HT1080 (cell line): ENCODE data around the gene NAMPT. TPM values are rescaled to one million over a fixed set of nuclear protein-coding genes. Genes with fewer than 3 reads are reported as not detected.
"Not testable (repeated sequence)": the region's sequence is repeated elsewhere in the genome, so short reads cannot be mapped to it uniquely, and the experiment has no call there.

Experiments used
- DNase-seq: peaks from one replicate; pipeline ENCODE4 v3.0.0-alpha.2; 2015; ENCODE audit warnings: low read depth
- total RNA-seq: library from RNA; depleted of rRNA; stranded (reverse); fragments of >200 nt; shearing (Covaris generic); gene quantifications from 2 replicates; pipeline ENCODE4 v1.2.3, GENCODE V29; 2014

The NAMPT gene
- total RNA-seq, 1 experiment from 2014 or later: 67.0 TPM

GRCh38 chr7:106236065-106236464, 48.7 kb downstream of the NAMPT start:
- no peak for DNase-seq

DNA sequence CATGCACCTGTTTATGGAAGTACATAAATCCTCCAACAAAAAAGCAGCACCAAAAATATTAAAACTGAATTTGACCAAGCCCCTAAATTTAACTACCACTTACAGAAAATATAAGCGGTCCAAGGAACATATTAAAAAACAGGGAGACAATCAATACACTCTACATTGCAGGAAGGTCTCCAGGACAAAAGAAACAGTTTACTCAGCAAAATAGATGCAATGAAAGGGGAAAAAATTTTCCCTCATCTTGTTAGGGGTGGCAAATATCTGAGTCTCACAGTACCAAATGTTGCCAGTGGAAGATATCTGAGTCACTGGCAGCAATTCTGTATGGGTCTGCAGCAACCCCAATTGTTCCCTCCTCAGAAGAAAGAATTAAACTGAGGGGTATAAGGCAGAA, 50.4 kb downstream of the NAMPT start:
- no peak for DNase-seq

- DNase-seq: no peak
Observed at GRCh38 chr7:106231856-106232490, 52.8 kb downstream of the NAMPT start.

- DNase-seq: no peak
Observed at GRCh38 chr7:106225856-106226255, 58.9 kb downstream of the NAMPT start.

- no peak for DNase-seq
Observed at GRCh38 chr7:106224797-106225196, 60.0 kb downstream of the NAMPT start.

GRCh38 chr7:106223156-106223555, 61.6 kb downstream of the NAMPT start:
- no peak for DNase-seq

DNA sequence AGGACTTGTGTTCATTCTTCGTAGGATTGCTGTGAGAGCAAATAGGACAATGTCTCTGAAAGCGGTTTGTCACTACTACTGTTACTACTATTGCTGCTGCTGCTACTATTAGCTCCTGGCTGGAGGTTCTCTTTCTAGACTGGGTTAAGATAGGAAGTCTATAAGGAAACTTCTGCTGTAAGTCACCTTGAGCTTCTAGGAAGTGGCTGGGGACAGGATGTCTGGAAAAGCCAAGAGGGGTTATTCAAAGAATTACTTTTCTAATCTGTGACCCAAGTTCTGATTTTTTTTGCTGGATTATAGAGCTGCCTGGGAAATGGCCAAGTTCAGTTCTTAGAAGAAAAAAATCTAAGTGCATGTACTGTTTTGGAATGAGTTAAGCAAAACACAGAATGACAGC, 62.2 kb downstream of the NAMPT start:
- no peak for DNase-seq

- no peak for DNase-seq
Observed at GRCh38 chr7:106220307-106220706, 64.5 kb downstream of the NAMPT start.

GRCh38 chr7:106219170-106219569, 65.6 kb downstream of the NAMPT start:
- DNase-seq: no peak

GRCh38 chr7:106218546-106218945, 66.2 kb downstream of the NAMPT start:
- DNase-seq: no peak

GRCh38 chr7:106216923-106217542, 67.8 kb downstream of the NAMPT start:
- DNase-seq: peak; percentile 74

GRCh38 chr7:106216517-106216922, 68.3 kb downstream of the NAMPT start:
- DNase-seq: peak; percentile 96

DNA sequence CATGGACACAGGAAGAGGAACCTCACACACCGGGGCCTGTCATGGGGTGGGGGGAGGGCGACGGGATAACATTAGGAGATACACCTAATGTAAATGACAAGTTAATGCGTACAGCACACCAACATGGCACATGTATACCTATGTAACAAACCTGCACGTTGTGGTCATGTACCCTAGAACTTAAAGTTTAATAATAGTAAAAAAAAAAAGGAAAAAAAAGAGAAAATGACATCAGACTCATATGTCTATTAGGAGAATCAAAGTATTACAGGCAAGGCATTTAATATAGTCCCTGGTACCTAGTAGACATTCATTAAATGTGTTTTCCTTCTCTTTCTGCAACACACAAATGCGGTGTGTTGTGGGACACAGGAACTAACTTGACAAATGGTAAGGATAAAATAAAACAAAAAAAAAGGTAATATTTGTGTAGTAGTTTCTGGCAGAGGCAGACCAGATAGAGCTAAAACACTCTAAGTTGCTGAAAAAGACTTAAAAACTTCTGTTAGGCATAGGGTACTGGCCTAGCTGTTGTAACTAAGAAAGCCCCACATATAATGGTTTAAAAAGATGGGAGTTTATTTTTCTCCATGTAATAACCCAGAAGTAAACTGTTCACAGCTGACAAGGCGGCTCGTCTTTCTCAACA, 68.8 kb downstream of the NAMPT start:
- no peak for DNase-seq

DNA sequence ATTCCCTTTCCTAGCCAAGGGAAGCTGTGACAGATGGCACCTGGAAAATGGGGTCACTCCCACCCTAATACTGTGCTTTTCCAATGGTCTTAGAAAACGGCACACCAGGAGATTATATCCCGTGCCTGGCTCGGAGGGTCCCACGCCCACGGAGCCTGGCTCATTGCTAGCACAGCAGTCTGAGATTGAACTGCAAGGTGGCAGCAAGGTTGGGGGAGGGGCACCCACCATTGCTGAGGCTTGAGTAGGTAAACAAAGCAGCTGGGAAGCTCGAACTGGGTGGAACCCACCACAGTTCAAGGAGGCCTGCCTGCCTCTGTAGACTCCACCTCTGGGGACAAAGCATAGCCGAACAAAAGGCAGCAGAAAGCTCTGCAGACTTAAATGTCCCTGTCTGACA, 75.8 kb downstream of the NAMPT start:
- DNase-seq: not testable (repeated sequence)

DNA sequence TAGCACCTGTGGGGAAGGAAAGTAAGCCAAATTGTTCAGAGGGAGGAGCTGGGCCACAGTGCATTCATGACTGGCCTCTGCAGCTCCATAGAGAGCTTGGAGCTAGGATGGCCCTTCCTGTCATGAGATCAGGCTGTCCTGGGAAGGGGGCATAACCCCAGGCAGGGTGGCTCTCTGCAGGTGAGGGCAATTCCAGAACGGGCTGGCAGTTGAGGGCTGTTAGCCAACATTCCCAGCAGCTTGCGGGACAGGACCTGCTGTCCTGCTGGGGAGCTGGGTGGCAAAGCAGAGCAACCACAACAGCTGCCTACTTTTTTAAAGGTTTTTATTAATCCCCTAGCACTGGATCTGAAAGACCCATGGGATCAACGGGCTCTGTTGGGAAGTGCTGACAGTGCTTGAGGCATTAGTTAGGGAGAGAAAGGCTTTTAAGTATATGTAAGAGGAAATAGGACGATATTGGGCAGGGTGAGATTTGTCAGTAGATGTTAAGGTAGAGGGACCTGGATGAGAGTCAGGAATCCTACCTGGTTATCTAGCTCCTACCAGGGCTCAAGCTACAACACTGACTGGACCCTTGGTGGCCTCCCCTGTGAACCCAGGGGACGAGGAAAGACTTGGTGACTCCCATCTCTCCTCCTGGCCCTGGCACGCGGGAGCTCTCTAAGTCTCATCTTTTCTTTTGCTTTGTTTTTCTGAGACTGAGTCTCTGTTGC, 77.8 kb downstream of the NAMPT start:
- DNase-seq: no peak

DNA sequence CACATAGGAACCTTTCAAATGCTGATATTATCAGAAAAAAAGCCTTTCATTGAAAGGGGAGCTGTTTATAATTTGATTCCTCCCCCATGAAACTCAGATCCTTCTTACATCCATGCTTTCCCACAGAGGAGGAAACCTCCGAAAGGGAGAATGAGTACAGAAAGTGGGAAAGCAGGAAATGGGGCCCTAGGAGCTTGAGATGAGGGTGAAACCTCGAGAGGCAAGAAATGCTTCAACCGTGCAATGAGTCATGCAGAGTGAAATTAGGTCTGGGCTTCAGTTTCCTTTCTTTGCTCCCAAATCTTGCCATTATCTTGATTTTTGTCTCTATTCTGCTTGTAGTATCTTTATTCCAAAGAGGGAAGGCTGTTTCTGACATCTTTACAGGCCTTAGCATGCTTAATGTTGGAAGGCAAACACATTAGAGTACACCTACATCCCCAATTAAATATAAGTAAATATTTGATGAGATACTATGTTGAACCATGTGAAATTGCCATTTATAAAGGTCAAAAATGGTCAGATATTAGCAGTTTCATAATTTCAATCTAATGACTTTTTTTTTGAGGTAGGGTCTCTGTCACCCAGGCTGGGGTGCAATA, 79.1 kb downstream of the NAMPT start:
- DNase-seq: peak; percentile 59

- no peak for DNase-seq
Observed at GRCh38 chr7:106203473-106203872, 81.3 kb downstream of the NAMPT start.

GRCh38 chr7:106201164-106201563, 83.6 kb downstream of the NAMPT start:
- no peak for DNase-seq

- no peak for DNase-seq
Observed at GRCh38 chr7:106199813-106200364, 84.9 kb downstream of the NAMPT start.

GRCh38 chr7:106199024-106199423, 85.8 kb downstream of the NAMPT start:
- no peak for DNase-seq
